HG03159 (cell line): ENCODE data around the gene PACC1.
A peak's percentile ranks its signal among the peaks of the same experiment; 100 is the strongest.
"Not testable (repeated sequence)": the region's sequence is repeated elsewhere in the genome, so short reads cannot be mapped to it uniquely, and the experiment has no call there.

Experiments used
- ATAC-seq: cut with Tn5 transposase; IDR thresholded peaks from one replicate; pipeline ENCODE4 v1.9.1; 2021; ENCODE audit warnings: mild to moderate bottlenecking, moderate library complexity; ENCODE audit not compliant: unreplicated experiment

Gene PACC1

GRCh38 chr1:212397171-212397570 lies 17.5 kb downstream of the PACC1 start:
- no peak for ATAC-seq

DNA sequence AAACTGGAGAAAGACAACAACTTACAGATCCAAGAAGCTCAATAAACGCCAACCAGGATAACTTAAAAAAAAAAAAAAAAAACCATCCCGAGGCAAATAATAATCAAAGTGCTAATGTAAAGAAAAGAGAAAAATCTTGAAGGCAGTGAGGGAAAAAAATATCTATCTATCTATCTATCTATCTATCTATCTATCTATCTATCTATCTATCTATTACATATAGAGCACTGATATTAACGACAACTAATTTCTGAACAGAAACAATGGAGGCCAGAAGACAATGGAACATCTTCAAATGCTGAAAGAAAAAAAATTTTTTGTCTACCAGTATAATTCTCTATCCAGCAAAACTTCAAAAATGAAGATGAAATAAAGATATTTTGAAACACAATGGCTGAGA lies 18.0 kb downstream of the PACC1 start:
- no peak for ATAC-seq

DNA sequence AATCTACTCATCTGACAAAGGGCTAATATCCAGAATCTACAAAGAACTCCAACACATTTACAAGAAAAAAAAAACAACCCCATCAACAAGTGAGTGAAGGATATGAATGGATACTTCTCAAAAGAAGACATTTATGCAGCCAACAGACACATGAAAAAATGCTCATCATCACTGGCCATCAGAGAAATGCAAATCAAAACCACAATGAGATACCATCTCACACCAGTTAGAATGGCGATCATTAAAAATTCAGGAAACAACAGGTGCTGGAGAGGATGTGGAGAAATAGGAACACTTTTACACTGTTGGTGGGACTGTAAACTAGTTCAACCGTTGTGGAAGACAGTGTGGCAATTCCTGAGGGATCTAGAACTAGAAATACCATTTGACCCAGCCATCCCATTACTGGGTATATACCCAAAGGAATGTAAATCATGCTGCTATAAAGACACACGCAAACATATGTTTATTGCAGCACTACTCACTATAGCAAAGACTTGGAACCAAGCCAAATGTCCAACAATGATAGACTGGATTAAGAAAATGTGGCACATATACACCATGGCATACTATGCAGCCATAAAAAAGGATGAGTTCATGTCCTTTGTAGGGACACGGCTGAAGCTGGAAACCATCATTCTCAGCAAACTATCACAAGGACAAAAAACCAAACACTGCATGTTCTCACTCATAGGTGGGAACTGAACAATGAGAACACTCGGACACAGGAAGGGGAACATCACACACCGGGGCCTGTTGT lies 18.8 kb downstream of the PACC1 start:
- ATAC-seq, result not testable (repeated sequence)

DNA sequence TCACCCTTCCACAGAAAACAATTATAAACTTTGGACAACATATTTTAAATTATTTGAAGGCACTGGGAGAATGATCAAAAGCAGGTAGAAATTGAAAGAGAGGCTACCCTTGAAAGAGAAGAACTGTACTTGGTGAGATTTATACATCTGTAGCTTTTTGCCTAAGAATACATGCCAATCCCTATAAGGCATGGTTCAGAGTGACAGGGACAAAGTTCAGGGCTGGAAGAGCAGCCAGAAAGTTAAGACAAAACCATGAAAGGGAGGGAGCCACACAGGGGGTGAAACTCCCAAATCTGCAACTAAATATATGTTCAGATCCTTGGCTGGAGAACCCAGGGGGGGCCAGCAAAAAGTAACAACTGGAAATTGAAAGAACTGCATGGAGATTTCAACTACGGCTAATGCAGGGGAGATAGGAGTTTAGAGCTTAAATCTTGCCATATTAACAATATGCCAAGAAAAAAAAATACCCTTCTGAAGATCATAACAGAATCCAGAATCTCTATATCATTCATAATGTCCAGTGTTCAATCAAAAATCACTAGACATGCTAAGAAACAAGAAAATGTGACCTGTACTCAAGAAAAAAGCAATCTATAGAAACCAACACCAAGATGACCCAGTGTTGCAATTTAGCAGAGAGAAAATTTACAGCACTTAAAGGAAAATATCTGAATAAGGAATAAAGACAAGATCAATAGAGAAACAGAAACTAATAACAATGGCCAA lies 25.5 kb downstream of the PACC1 start:
- ATAC-seq, result no peak

GRCh38 chr1:212386029-212386428 lies 28.7 kb downstream of the PACC1 start:
- ATAC-seq, result no peak

DNA sequence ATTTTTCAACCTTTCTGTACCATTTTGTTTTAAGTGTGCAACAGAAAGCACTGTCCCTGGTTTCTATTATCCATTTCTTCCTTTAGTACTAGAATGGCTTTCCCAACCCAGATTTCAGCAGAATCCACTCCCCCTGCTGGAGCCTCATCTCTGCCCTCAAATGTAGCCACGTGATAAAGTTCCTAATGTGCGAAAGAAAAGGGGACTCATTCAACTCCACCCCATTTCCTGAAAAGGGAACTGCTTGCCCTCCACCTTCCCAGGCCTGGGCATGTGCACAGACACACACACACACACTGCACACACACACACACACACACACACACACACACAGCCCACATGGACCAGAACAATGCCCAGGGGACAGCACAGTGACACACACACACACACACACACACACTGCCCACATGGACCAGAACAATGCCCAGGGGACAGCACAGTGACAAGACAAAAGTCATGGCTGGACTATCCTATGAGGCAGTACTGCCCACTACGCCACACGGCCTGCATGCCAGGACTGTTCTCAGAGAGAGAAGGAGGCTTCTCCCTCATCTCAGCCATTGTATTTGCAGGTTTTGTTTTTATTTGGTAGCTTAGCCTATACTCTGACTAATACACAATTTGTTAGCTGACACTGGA lies 33.2 kb downstream of the PACC1 start:
- no peak for ATAC-seq

GRCh38 chr1:212379366-212379765 lies 35.3 kb downstream of the PACC1 start:
- ATAC-seq, result no peak

DNA sequence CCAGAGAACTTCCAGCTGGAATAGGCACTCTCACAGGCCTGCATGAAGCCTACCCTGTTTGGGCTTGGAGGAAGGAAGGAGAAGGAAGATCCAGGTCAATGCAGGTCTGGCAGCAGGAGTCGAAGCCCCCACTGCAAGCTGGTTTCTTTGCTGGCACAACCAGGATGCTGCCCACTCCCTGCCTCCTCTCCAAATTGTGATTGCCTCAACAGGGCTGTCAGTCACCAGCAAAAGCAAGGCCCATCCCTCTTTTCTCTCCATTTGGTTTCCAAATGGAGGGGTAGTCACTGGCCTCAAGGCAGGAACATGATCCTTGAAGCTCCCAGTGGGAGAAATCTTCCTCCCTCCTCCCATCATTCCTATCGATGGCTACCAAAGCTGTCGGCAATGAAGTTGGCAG lies 37.0 kb downstream of the PACC1 start:
- no peak for ATAC-seq

GRCh38 chr1:212375986-212376385 lies 38.7 kb downstream of the PACC1 start:
- no peak for ATAC-seq

DNA sequence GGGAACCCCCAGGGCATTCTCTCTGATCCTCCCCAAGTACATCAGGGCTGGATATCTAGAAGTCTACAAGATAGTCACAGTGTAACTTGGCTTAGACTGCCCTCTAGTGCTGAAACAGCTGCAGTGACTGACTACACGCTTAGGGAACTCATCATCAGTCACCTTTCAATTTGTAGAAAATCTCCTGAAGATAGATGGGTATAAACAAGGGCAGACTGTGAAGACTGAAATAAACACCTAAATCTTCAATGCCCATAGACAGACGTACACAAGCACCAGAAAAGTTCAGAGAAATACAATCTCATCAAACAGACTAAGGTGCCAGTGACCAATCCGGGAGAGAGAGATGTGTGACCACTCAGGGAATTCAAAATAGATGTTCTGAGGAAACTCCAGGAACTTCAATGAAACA lies 46.6 kb downstream of the PACC1 start:
- peak; percentile 88 for ATAC-seq

GRCh38 chr1:212367474-212368072 lies 47.1 kb downstream of the PACC1 start:
- no peak for ATAC-seq

- no peak for ATAC-seq
These were observed 47.8 kb downstream of the PACC1 start for GRCh38 chr1:212366901-212367300.

DNA sequence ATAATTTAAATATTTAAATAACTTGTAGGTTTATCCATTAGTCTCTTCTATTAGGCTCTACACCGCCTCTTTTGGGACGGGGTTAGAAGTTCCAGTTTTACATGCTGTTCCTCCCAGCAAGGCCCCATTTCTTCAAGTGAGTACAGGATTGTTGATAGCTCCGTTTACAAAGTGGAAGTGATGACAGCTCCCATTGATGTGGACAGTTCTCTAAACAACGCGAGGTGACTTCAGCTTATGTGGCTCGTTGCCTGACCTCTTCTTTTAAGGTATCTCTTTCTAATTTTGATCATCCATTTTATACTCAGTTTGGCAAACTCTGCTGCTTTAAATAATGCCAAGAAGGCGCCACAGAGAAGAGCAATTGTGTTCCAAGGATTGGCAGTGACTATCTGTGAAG lies 49.7 kb downstream of the PACC1 start:
- ATAC-seq, result no peak

- ATAC-seq, result no peak
These were observed 54.7 kb downstream of the PACC1 start for GRCh38 chr1:212359794-212360479.

- ATAC-seq, result no peak
These were observed 59.3 kb downstream of the PACC1 start for GRCh38 chr1:212355230-212355969.

GRCh38 chr1:212354464-212354863 lies 60.2 kb downstream of the PACC1 start:
- no peak for ATAC-seq

DNA sequence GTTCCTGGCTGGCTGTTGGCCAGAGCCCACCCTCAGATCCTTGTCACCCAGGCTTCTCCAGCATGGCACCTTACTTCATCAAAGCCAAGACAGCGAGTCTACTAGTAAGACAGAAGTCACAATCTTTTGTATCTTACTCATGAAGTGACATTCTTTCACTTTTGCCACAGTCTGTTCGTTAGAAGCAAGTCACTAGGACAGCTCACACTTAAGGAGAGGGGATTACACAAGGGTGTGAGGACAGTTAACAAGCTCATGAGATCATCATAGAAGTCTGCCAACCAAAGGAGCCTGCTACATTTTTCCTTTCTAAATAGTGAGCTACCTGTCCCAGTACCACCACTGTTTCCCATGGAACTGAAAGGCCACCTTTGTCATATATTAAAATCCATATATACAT lies 61.5 kb downstream of the PACC1 start:
- no peak for ATAC-seq

GRCh38 chr1:212351588-212352362 lies 62.9 kb downstream of the PACC1 start:
- ATAC-seq, result no peak

DNA sequence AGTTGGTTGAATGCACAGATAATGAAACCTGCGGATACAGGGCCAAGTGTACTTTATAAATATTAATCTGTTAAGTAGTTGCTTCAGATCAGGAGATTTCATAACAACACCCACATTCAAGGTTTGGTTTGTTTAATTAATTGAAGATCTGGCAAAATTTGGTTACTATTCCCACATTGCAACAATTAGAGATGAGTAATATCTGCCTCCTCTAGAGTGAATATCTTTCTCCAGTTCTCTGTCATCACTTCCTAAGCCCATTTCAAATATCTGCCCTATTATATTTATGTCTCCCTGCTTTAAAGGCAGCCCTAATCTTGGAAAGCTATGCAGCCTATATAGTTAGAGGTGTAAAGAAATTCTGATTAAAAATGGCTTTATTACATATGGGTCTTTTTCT lies 68.1 kb downstream of the PACC1 start:
- no peak for ATAC-seq

DNA sequence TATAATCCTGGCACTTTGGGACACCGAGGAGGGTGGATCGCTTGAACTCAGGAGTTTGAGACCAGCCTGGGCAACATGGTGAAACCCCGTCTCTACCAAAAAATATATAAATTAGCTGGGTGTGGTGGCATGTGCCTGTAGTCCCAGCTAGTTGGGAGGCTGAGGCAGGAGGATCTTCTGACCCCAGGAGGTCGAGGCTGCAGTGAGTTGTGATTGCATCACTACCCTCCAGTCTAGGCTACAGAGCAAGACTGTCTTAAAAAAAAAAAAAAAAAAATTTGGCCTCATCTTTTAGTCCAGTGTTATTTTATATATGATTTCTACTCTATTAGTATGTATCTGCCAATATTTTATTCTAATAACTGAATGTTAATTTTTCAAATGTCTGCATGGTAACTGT lies 69.8 kb downstream of the PACC1 start:
- no peak for ATAC-seq
